HG03520 (cell line): ENCODE measurements around the gene MACROD2.

Experiments used
- ATAC-seq: cut with Tn5 transposase; IDR thresholded peaks from one replicate; pipeline ENCODE4 v1.9.1; 2021; ENCODE audit warnings: mild to moderate bottlenecking, moderate library complexity; ENCODE audit not compliant: unreplicated experiment

Gene MACROD2

GRCh38 chr20:15579688-15580087, 1584.4 kb downstream of the MACROD2 start:
- no peak for ATAC-seq

GRCh38 chr20:15582146-15582760, 1586.9 kb downstream of the MACROD2 start:
- ATAC-seq = no peak

GRCh38 chr20:15584507-15584906, 1589.2 kb downstream of the MACROD2 start:
- no peak for ATAC-seq

- no peak for ATAC-seq
These were observed 1597.8 kb downstream of the MACROD2 start for GRCh38 chr20:15593081-15593480.

GRCh38 chr20:15594158-15594695, 1598.9 kb downstream of the MACROD2 start:
- ATAC-seq = no peak

- ATAC-seq = no peak
These were observed 1601.0 kb downstream of the MACROD2 start for GRCh38 chr20:15596220-15596890.

- ATAC-seq = no peak
These were observed 1602.0 kb downstream of the MACROD2 start for GRCh38 chr20:15597306-15597705.

- ATAC-seq = no peak
These were observed 1604.6 kb downstream of the MACROD2 start for GRCh38 chr20:15599961-15600360.

- no peak for ATAC-seq
These were observed 1605.2 kb downstream of the MACROD2 start for GRCh38 chr20:15600565-15600964.

- ATAC-seq = no peak
These were observed 1608.2 kb downstream of the MACROD2 start for GRCh38 chr20:15603506-15603905.

GRCh38 chr20:15603978-15604805, 1608.9 kb downstream of the MACROD2 start:
- ATAC-seq = no peak

- no peak for ATAC-seq
These were observed 1614.6 kb downstream of the MACROD2 start for GRCh38 chr20:15609921-15610320.

GRCh38 chr20:15610787-15611186, 1615.5 kb downstream of the MACROD2 start:
- no peak for ATAC-seq

GRCh38 chr20:15611541-15611940, 1616.2 kb downstream of the MACROD2 start:
- ATAC-seq = no peak

GRCh38 chr20:15612198-15612597, 1616.9 kb downstream of the MACROD2 start:
- no peak for ATAC-seq

GRCh38 chr20:15612769-15613168, 1617.5 kb downstream of the MACROD2 start:
- no peak for ATAC-seq

GRCh38 chr20:15613530-15613929, 1618.2 kb downstream of the MACROD2 start:
- no peak for ATAC-seq

GRCh38 chr20:15616626-15617025, 1621.3 kb downstream of the MACROD2 start:
- no peak for ATAC-seq

- ATAC-seq = no peak
These were observed 1622.8 kb downstream of the MACROD2 start for GRCh38 chr20:15618110-15618509.

GRCh38 chr20:15618912-15619311, 1623.6 kb downstream of the MACROD2 start:
- ATAC-seq = no peak

- no peak for ATAC-seq
These were observed 1624.0 kb downstream of the MACROD2 start for GRCh38 chr20:15619341-15619740.

- no peak for ATAC-seq
These were observed 1624.5 kb downstream of the MACROD2 start for GRCh38 chr20:15619816-15620215.
